Muscle of leg (tissue), 11 donors: Measurements from ENCODE around the gene GPLD1. TPM values are rescaled to one million over a fixed set of nuclear protein-coding genes. Genes with fewer than 3 reads are reported as not detected.
A peak's percentile ranks its signal among the peaks of the same experiment; 100 is the strongest.
"Not testable (repeated sequence)": the region's sequence is repeated elsewhere in the genome, so short reads cannot be mapped to it uniquely, and the experiment has no call there.

Experiments
- DNase-seq: peaks from one replicate; pipeline ENCODE4 v3.0.0; 2013
- H3K27ac ChIP-seq: one replicate; pipeline ENCODE4 v1.5.1; 2013; ENCODE audit warnings: mild to moderate bottlenecking, low read length, control low read depth
- H3K27me3 ChIP-seq: one replicate; pipeline ENCODE4 v1.6.1; 2013; ENCODE audit warnings: low read length; ENCODE audit not compliant: control insufficient read depth, insufficient read depth
- H3K36me3 ChIP-seq: one replicate; pipeline ENCODE4 v1.6.1; 2013; ENCODE audit warnings: low read length; ENCODE audit not compliant: control insufficient read depth, insufficient read depth
- H3K4me1 ChIP-seq: one replicate; pipeline ENCODE4 v1.6.1; 2013; ENCODE audit warnings: low read length; ENCODE audit not compliant: control insufficient read depth, insufficient read depth
- H3K4me3 ChIP-seq: one replicate; pipeline ENCODE4 v1.5.1; 2013; ENCODE audit warnings: low read length, control low read depth
- H3K9me3 ChIP-seq: replicated peaks from 2 replicates; pipeline ENCODE4 v1.6.1; 2013; ENCODE audit warnings: low read depth, low read length; ENCODE audit not compliant: control insufficient read depth
- whole genome bisulfite sequencing: methylation state at CpG from one replicate; pipeline ENCODE4 v1.1.5; 2013; ENCODE audit warnings: missing lambda C conversion rate; ENCODE audit not compliant: insufficient coverage; 5-methylcytosine and 5-hydroxymethylcytosine counted together
- polyA plus RNA-seq, 8 donors: library from polyadenylated mRNA; unstranded; fragments of 120-200 nt; gene quantifications; one replicate each; pipeline versions ENCODE4 v1.2.1 to v1.2.3, GENCODE V29; 2013; ENCODE audit warnings: inconsistent platforms in 1 of 8, low replicate concordance in 1 of 8; ENCODE audit not compliant: insufficient read length in 8 of 8, insufficient read depth in 1 of 8
- total RNA-seq: library from RNA; stranded (reverse); fragments of 120-200 nt; gene quantifications from one replicate; pipeline ENCODE4 v1.2.4, GENCODE V29; 2013

Gene GPLD1
- total and polyA plus RNA-seq, 9 donors, result 1.6 to 2.7 (median 2.0) TPM

- WGBS, result 74% methylated on average over 9 of the region's 13 CpGs
- H3K36me3 ChIP-seq, result peaks cover 10% of the 10 kb centered on the region
- no peaks in the 10 kb centered on the region for H3K27me3 ChIP-seq
- no peak overlapping the region for H3K27ac ChIP-seq
- H3K4me3 ChIP-seq, result no peak overlapping the region
- peak; percentile 23 for DNase-seq
- no peaks in the 10 kb centered on the region for H3K4me1 ChIP-seq
- no peaks in the 10 kb centered on the region for H3K9me3 ChIP-seq
These were observed 33.1 kb upstream of the GPLD1 start for GRCh38 chr6:24522228-24523176.

DNA sequence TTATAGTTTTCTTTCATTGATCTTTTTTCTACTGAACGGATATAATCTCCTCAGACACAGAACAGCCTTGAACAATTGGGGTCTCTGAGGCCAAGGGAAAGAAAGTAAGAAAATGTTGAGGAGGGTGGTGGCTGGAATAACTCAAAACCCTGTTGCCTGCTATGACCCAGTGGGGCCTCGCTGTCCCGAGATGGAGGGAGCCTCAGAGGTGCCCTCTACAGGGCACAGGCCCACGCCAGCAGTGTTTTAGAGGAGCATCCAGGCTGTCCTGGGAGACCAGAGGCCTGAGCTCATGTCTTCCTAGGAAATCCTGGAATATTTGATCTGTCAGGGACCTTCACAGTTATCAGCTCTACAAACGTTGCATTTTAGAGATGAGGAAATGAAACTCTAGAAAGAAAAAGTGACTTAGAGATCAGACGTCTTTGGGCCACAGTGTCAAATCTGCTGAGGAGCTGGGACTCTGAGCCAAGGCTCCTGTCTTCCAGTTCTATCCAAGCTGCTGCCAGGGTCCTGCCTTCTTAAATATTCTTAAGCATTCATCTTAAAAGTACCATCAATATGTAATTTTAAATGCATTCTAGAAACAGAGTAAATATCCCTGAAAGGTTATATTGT, 31.7 kb upstream of the GPLD1 start:
- no peaks in the 10 kb centered on the region for H3K4me1 ChIP-seq
- H3K36me3 ChIP-seq, result peaks cover 10% of the 10 kb centered on the region
- WGBS, result 37% methylated on average over 3 of the region's 6 CpGs
- H3K27ac ChIP-seq, result no peak overlapping the region
- DNase-seq, result peak; percentile 12
- H3K4me3 ChIP-seq, result no peak overlapping the region
- H3K9me3 ChIP-seq, result no peaks in the 10 kb centered on the region
- H3K27me3 ChIP-seq, result no peaks in the 10 kb centered on the region

GRCh38 chr6:24517659-24518543, 28.5 kb upstream of the GPLD1 start:
- Histone ChIP-seq H3K9me3 (no peaks in the 10 kb centered on the region), H3K27me3 (no peaks in the 10 kb centered on the region), H3K36me3 (peaks cover 27% of the 10 kb centered on the region), H3K27ac (no peak overlapping the region), H3K4me3 (no peak overlapping the region), H3K4me1 (no peaks in the 10 kb centered on the region)
- DNase-seq, result no peak
- 75% methylated on average over 1 of the region's 4 CpGs for WGBS

- Histone ChIP-seq H3K27me3 (no peaks in the 10 kb centered on the region), H3K9me3 (no peaks in the 10 kb centered on the region), H3K4me1 (no peaks in the 10 kb centered on the region), H3K36me3 (peaks cover 24% of the 10 kb centered on the region), H3K27ac (no peak overlapping the region), H3K4me3 (no peak overlapping the region)
- 60% methylated on average over 1 of the region's 4 CpGs for WGBS
- DNase-seq, result no peak
These were observed 24.2 kb upstream of the GPLD1 start for GRCh38 chr6:24513602-24514001.

GRCh38 chr6:24511976-24512375, 22.6 kb upstream of the GPLD1 start:
- not testable (repeated sequence) for H3K4me1 ChIP-seq, H3K27ac ChIP-seq, H3K27me3 ChIP-seq, H3K4me3 ChIP-seq, H3K9me3 ChIP-seq, DNase-seq
- H3K36me3 ChIP-seq, result peaks cover 19% of the 10 kb centered on the region
- 63% methylated on average over 5 of the region's 6 CpGs for WGBS

GRCh38 chr6:24506814-24507520, 17.6 kb upstream of the GPLD1 start:
- Histone ChIP-seq H3K4me3 (no peak overlapping the region), H3K9me3 (no peaks in the 10 kb centered on the region), H3K27ac (no peak overlapping the region), H3K27me3 (no peaks in the 10 kb centered on the region), H3K36me3 (peaks cover 14% of the 10 kb centered on the region), H3K4me1 (no peaks in the 10 kb centered on the region)
- WGBS, result no CpG with 5 or more reads among the region's 3 CpGs
- DNase-seq, result peak; percentile 7

GRCh38 chr6:24504649-24505586, 15.5 kb upstream of the GPLD1 start:
- no peak for DNase-seq

DNA sequence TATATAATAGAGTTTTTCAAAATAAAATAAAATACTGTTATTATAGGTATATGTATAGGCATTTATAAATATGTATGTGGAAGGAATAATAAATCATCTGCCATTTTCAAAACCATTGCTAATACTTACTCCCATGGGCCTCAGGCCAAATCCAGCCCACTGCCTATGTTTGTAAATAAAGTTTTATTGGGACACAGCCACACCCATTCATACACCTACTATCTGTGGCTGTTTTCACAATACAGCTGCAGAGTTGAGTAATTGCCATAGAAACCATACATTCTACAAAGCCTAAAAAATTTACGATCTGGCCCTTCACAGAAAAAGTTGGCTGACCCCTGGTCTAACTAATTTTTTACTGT, 14.9 kb upstream of the GPLD1 start:
- H3K27me3 ChIP-seq, result no peaks in the 10 kb centered on the region
- no peak overlapping the region for H3K4me3 ChIP-seq
- WGBS, result no CpG with 5 or more reads among the region's 1 CpG
- no peak for DNase-seq
- H3K27ac ChIP-seq, result no peak overlapping the region
- H3K4me1 ChIP-seq, result no peaks in the 10 kb centered on the region
- peaks cover 14% of the 10 kb centered on the region for H3K36me3 ChIP-seq
- H3K9me3 ChIP-seq, result no peaks in the 10 kb centered on the region

More at GRCh38 chr6:24504649-24505586, 15.5 kb upstream of the GPLD1 start:
- H3K27me3 ChIP-seq, result no peaks in the 10 kb centered on the region
- H3K36me3 ChIP-seq, result peaks cover 14% of the 10 kb centered on the region
- 78% methylated on average over 11 of the region's 14 CpGs for WGBS
- H3K4me3 ChIP-seq, result no peak overlapping the region
- H3K4me1 ChIP-seq, result no peaks in the 10 kb centered on the region
- H3K27ac ChIP-seq, result no peak overlapping the region
- no peaks in the 10 kb centered on the region for H3K9me3 ChIP-seq

DNA sequence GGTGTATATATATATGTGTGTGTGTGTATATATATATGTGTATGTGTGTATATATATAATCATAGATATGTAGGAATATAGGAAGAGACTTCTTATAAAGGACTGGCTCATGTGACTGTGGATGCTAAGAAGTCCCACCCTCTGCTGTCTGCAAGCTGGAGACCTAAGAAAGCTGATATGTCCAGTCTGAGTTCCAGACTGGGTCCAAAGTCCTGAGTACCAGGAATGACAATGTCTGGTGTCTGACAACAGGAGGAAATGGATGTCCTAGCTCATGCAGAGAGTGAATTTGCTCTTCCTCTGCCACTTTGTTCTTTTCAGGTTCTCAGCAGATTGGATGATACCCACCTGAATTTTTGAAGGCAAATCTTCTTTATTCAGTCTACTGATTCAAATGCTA, 12.5 kb upstream of the GPLD1 start:
- Histone ChIP-seq H3K9me3 (no peaks in the 10 kb centered on the region), H3K4me3 (no peak overlapping the region), H3K4me1 (no peaks in the 10 kb centered on the region), H3K27ac (no peak overlapping the region), H3K36me3 (peaks cover 20% of the 10 kb centered on the region), H3K27me3 (no peaks in the 10 kb centered on the region)
- no peak for DNase-seq
